Right atrium auricular region (tissue), 2 donors: ENCODE results near the gene AHCYL2. TPM values are rescaled to one million over a fixed set of nuclear protein-coding genes. Genes with fewer than 3 reads are reported as not detected.

Experiments
- DNase-seq: peaks from one replicate; pipeline ENCODE4 v3.0.0-alpha.2; 2019; ENCODE audit warnings: low spot score
- H3K27ac ChIP-seq, 2 donors: fragments of 200-600 bp; sonication (generic); 1 replicate in 1 of 2; 2 replicates in 1 of 2; pipeline ENCODE4 v1.5.1; 2016 to 2019
- H3K27me3 ChIP-seq, 2 donors: fragments of 200-600 bp; sonication (generic); one replicate each; pipeline versions ENCODE4 v1.5.1 to v1.6.0; 2017 to 2019
- H3K36me3 ChIP-seq: fragments of 200-600 bp; sonication (generic); one replicate; pipeline ENCODE4 v1.5.1; 2016
- H3K4me1 ChIP-seq, 2 donors: fragments of 200-600 bp; sonication (generic); one replicate each; pipeline versions ENCODE4 v1.5.1 to v1.6.0; 2017 to 2019
- H3K4me3 ChIP-seq, 2 donors: fragments of 200-600 bp; sonication (generic); 1 replicate in 1 of 2; 2 replicates in 1 of 2; pipeline ENCODE4 v1.5.1; 2017 to 2019; ENCODE audit warnings: mild to moderate bottlenecking in 1 of 2, moderate library complexity in 1 of 2
- H3K9me3 ChIP-seq, 2 donors: fragments of 200-600 bp; sonication (generic); one replicate each; pipeline ENCODE4 v1.5.1; 2019
- total RNA-seq, 2 donors: library from RNA; depleted of rRNA; stranded (reverse); fragments of >200 nt; gene quantifications; one replicate each; pipeline ENCODE4 v1.1.0, GENCODE V29; 2016
- TF ChIP-seq, protein P1 (sequence below), 2 donors: fragments of 200-600 bp; sonication (generic); IDR thresholded peaks; one replicate each; pipeline ENCODE4 v1.5.1; 2019; ENCODE audit warnings: antibody characterized with exemption in 2 of 2

AHCYL2 gene
- total RNA-seq, 2 donors from 2014 or later: 5.6 to 6.5 TPM

GRCh38 chr7:129313282-129313681, 88.5 kb downstream of the AHCYL2 start:
- H3K36me3 ChIP-seq: no peaks in the 10 kb centered on the region
- no peak overlapping the region for H3K27ac ChIP-seq
- H3K4me3 ChIP-seq: no peak overlapping the region
- no peaks in the 10 kb centered on the region for H3K27me3 ChIP-seq
- no peaks in the 10 kb centered on the region for H3K9me3 ChIP-seq
- DNase-seq: no peak
- TF ChIP-seq, protein P1, sequence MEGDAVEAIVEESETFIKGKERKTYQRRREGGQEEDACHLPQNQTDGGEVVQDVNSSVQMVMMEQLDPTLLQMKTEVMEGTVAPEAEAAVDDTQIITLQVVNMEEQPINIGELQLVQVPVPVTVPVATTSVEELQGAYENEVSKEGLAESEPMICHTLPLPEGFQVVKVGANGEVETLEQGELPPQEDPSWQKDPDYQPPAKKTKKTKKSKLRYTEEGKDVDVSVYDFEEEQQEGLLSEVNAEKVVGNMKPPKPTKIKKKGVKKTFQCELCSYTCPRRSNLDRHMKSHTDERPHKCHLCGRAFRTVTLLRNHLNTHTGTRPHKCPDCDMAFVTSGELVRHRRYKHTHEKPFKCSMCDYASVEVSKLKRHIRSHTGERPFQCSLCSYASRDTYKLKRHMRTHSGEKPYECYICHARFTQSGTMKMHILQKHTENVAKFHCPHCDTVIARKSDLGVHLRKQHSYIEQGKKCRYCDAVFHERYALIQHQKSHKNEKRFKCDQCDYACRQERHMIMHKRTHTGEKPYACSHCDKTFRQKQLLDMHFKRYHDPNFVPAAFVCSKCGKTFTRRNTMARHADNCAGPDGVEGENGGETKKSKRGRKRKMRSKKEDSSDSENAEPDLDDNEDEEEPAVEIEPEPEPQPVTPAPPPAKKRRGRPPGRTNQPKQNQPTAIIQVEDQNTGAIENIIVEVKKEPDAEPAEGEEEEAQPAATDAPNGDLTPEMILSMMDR (IDR thresholded peaks at IDR 0.05): no peak
- H3K4me1 ChIP-seq: peaks cover 0 to 7% of the 10 kb centered on the region in 2 donors

- Histone ChIP-seq H3K27me3 (no peaks in the 10 kb centered on the region), H3K36me3 (no peaks in the 10 kb centered on the region), H3K9me3 (no peaks in the 10 kb centered on the region), H3K4me1 (peaks cover 0 to 7% of the 10 kb centered on the region in 2 donors), H3K4me3 (no peak overlapping the region), H3K27ac (peak overlapping the region; percentile 49 to 82)
- TF ChIP-seq, protein P1 (IDR thresholded peaks at IDR 0.05): no peak
- DNase-seq: no peak
These were observed 91.1 kb downstream of the AHCYL2 start for GRCh38 chr7:129315960-129316359.

GRCh38 chr7:129317450-129317849, 92.6 kb downstream of the AHCYL2 start:
- Histone ChIP-seq H3K27me3 (no peaks in the 10 kb centered on the region), H3K9me3 (no peaks in the 10 kb centered on the region)

GRCh38 chr7:129327076-129327475, 102.2 kb downstream of the AHCYL2 start:
- H3K9me3 ChIP-seq: peaks cover 0 to 13% of the 10 kb centered on the region in 2 donors
- no peak for DNase-seq
- TF ChIP-seq, protein P1 (IDR thresholded peaks at IDR 0.05): no peak
- no peaks in the 10 kb centered on the region for H3K36me3 ChIP-seq
- no peaks in the 10 kb centered on the region for H3K4me1 ChIP-seq
- no peaks in the 10 kb centered on the region for H3K27me3 ChIP-seq
- no peak overlapping the region for H3K27ac ChIP-seq
- H3K4me3 ChIP-seq: no peak overlapping the region

More at GRCh38 chr7:129317450-129317849, 92.6 kb downstream of the AHCYL2 start:
- no peak for DNase-seq
- Histone ChIP-seq H3K4me3 (no peak overlapping the region), H3K27ac (no peak overlapping the region), H3K4me1 (peaks cover 0 to 7% of the 10 kb centered on the region in 2 donors), H3K36me3 (no peaks in the 10 kb centered on the region)
- TF ChIP-seq, protein P1 (IDR thresholded peaks at IDR 0.05): no peak

- no peaks in the 10 kb centered on the region for H3K9me3 ChIP-seq
- TF ChIP-seq, protein P1 (IDR thresholded peaks at IDR 0.05): no peak
- DNase-seq: no peak
- no peaks in the 10 kb centered on the region for H3K4me1 ChIP-seq
- H3K36me3 ChIP-seq: no peaks in the 10 kb centered on the region
- no peaks in the 10 kb centered on the region for H3K27me3 ChIP-seq
- no peak overlapping the region for H3K4me3 ChIP-seq
- H3K27ac ChIP-seq: no peak overlapping the region
These were observed 107.6 kb downstream of the AHCYL2 start for GRCh38 chr7:129332254-129333035.
